Hepatocyte (in vitro differentiated cells): ENCODE data around the gene DUS2.

Experiments used
- CTCF ChIP-seq: fragments of 200-600 bp; sonication (generic); IDR thresholded peaks from 2 replicates; pipeline ENCODE4 v1.5.1; 2016; ENCODE audit warnings: antibody characterized with exemption, mild to moderate bottlenecking; ENCODE audit not compliant: poor library complexity
- EZH2 ChIP-seq: fragments of 200-600 bp; sonication (generic); IDR thresholded peaks from 2 replicates; pipeline ENCODE4 v1.6.1; 2016; ENCODE audit warnings: antibody characterized with exemption, mild to moderate bottlenecking, borderline replicate concordance

- TF ChIP-seq CTCF (no peak), EZH2 (no peak)
Observed at GRCh38 chr16:68081861-68082628, 59.0 kb downstream of the DUS2 start.
